Motor neuron (in vitro differentiated cells): ENCODE data around the gene VEPH1. TPM values are rescaled to one million over a fixed set of nuclear protein-coding genes. Genes with fewer than 3 reads are reported as not detected.
"Not testable (repeated sequence)": the region's sequence is repeated elsewhere in the genome, so short reads cannot be mapped to it uniquely, and the experiment has no call there.

Experiments used
- ATAC-seq, 8 experiments: fragments of 200-7000 bp; cut with Tn5 transposase; replicated peaks in 6 of 8; 2 replicates each; pipeline ENCODE4 v1.8.0; 2021; ENCODE audit warnings: mild to moderate bottlenecking in 8 of 8, moderate library complexity in 8 of 8
- H3K27ac ChIP-seq, 2 donors: fragments of 250-450 bp; sonication (Bioruptor Pico); 2 replicates each; pipeline ENCODE4 v1.9.0; 2021; ENCODE audit warnings: antibody characterized with exemption in 2 of 2, mild to moderate bottlenecking in 2 of 2, moderate library complexity in 1 of 2
- H3K4me1 ChIP-seq, 2 donors: fragments of 250-450 bp; sonication (Bioruptor Pico); replicated peaks in 1 of 2; 2 replicates each; pipeline ENCODE4 v1.6.1; 2021; ENCODE audit warnings: antibody characterized with exemption in 2 of 2, mild to moderate bottlenecking in 2 of 2, moderate library complexity in 1 of 2
- H3K4me3 ChIP-seq, 5 donors: fragments of 250-450 bp; sonication (Bioruptor Pico); 2 replicates each; pipeline ENCODE4 v1.9.0; 2021; ENCODE audit warnings: antibody characterized with exemption in 5 of 5, mild to moderate bottlenecking in 5 of 5, moderate library complexity in 4 of 5
- WGBS, 10 experiments: fragments of 450-650 bp; shearing (Covaris generic); methylation state at CpG; one replicate each; pipeline ENCODE4 v1.0.0; 2022; 5-methylcytosine and 5-hydroxymethylcytosine counted together
- in situ Hi-C, 9 experiments: fragments of 400-800 bp; cut with MboI; loops; one replicate each; pipeline ENCODE4 v1.15.0; 2021; ENCODE audit warnings: low sequenced_read_pairs in 9 of 9, low pct_unique_long_range_greater_than_20kb in 2 of 9; ENCODE audit not compliant: unreplicated experiment in 9 of 9
- total RNA-seq, 8 experiments: library from RNA; unstranded; fragments of 300-600 nt; gene quantifications; 2 replicates each; pipeline versions ENCODE4 v1.2.3 to v1.2.4, GENCODE V29; 2022

The VEPH1 gene
- total RNA-seq, 8 experiments from 2014 or later = 0.42 to 7.1 (median 3.7) TPM

GRCh38 chr3:157333551-157333991 is 169.6 kb downstream of the VEPH1 start:
- no peak overlapping the region for H3K27ac ChIP-seq
- ATAC-seq = peak in 2 of 8 experiments; percentile 43 to 64
- 0 to 95% (median 29%) methylated on average over 1 to 2 of the region's 2 CpGs; no CpG with 5 or more reads in 2 of the 10 experiments for WGBS, 10 experiments
- H3K4me1 ChIP-seq = peaks cover 14 to 18% of the 10 kb centered on the region in 2 donors
- in situ Hi-C loops = no loop called here
- H3K4me3 ChIP-seq = no peak overlapping the region

DNA sequence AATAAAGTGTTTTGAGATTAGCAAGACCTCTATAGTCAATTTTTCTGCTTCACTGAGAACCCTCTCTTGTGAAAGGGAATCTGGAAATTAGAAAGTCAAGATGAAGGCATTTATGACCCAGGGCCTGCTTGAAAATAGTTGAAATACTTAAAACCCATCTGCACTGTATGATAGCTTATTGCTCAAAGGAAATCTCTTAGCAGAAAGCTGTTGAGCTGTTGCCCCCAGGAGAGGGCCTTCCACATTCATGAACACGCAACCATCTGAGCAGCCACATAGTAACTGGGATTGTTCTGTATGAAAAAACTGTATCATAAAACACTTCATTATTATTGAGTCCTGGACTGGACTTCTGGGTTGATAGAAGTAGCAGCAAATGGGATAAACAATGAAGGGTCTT is 173.0 kb downstream of the VEPH1 start:
- in situ Hi-C loops = no loop called here
- H3K4me3 ChIP-seq = no peak overlapping the region
- WGBS, 10 experiments = 100% methylated on average over 1 of the region's 1 CpG; no CpG with 5 or more reads in 6 of the 10 experiments
- peaks cover 7 to 9% of the 10 kb centered on the region in 2 donors for H3K4me1 ChIP-seq
- H3K27ac ChIP-seq = no peak overlapping the region
- no peak for ATAC-seq

- WGBS, 10 experiments = 0 to 100% (median 88%) methylated on average over 1 to 2 of the region's 2 CpGs; no CpG with 5 or more reads in 1 of the 10 experiments
These were observed 173.7 kb downstream of the VEPH1 start for GRCh38 chr3:157329551-157329950.

DNA sequence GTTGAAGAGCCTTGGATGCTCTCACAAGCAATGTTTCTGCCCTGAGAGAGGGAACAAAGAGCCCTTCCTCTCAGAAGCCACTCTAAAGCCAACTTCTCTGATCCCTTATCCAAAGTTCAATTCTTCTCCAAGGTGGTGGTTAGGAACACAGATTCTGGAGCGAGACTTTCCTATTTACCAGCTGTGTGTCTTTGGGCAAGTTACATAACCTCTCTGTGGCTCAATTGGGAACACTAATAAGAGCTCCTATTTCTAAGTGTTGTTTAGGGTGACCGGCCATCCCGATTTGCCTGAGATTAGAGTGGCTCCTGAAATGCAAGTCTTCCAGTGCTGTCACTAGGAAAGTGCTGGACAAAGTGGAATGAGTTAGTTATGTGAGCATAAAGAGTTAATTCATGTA is 175.4 kb downstream of the VEPH1 start:
- 88 to 100% (median 92%) methylated on average over 1 to 3 of the region's 3 CpGs; no CpG with 5 or more reads in 3 of the 10 experiments for WGBS, 10 experiments

More at GRCh38 chr3:157329551-157329950, 173.7 kb downstream of the VEPH1 start:
- ATAC-seq = peak in 1 of 8 experiments; percentile 35
- peaks cover 2 to 4% of the 10 kb centered on the region in 2 donors for H3K4me1 ChIP-seq
- H3K4me3 ChIP-seq = no peak overlapping the region
- in situ Hi-C loops = no loop called here
- no peak overlapping the region for H3K27ac ChIP-seq

DNA sequence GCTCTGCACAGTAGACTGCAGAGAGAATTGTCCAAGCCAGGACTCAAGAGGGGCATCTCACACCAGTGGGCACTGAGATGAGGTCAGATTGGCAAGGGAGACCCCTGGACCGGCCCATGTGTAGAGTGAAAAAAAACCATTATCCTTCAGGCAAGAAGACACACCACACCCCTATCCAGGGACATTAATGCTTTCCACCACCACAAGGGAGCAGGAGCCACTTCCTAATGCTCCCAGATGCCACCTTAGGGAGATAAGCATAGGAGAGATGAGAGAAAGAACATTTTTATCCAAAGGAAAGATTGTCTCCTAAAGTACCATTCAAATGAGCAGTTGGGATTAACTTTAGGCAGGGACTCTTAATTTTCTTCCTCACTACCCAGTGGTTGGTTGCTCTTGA is 176.2 kb downstream of the VEPH1 start:
- H3K4me1 ChIP-seq = peaks cover 0 to 4% of the 10 kb centered on the region in 2 donors
- WGBS, 10 experiments = 80 to 100% (median 89%) methylated on average over 1 of the region's 1 CpG; no CpG with 5 or more reads in 7 of the 10 experiments
- in situ Hi-C loops = no loop called here
- ATAC-seq = no peak
- no peak overlapping the region for H3K27ac ChIP-seq
- H3K4me3 ChIP-seq = no peak overlapping the region

More for the DNA sequence above, 175.4 kb downstream of the VEPH1 start:
- in situ Hi-C loops = no loop called here
- Histone ChIP-seq H3K4me1 (peaks cover 0 to 4% of the 10 kb centered on the region in 2 donors), H3K27ac (no peak overlapping the region), H3K4me3 (no peak overlapping the region)
- no peak for ATAC-seq

GRCh38 chr3:157324869-157325268 is 178.3 kb downstream of the VEPH1 start:
- whole genome bisulfite sequencing, 10 experiments = 25 to 100% (median 100%) methylated on average over 1 of the region's 1 CpG; no CpG with 5 or more reads in 4 of the 10 experiments
- ATAC-seq = not testable (repeated sequence)

DNA sequence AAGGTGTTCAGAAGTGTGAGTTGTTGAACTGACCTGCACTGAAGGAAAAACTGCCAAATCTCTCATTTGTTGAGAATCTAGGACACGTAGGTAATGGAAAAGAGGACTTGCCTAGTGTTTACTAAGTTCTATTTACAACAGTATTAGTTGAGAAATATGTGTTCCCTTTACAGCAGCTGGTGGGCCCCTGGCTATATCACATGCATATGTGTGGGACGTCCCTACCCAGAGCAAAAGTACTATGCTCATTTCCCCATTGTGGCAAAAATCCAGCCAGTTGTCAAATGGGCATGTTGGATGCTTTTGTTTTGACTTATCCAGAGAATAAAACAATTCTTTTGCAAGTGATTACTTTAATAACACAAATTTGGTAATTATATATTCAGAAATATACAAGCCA is 179.9 kb downstream of the VEPH1 start:
- no peak overlapping the region for H3K27ac ChIP-seq
- peak in 1 of 8 experiments; percentile 28 for ATAC-seq
- WGBS, 10 experiments = 0 to 100% (median 90%) methylated on average over 1 to 2 of the region's 2 CpGs; no CpG with 5 or more reads in 1 of the 10 experiments
- H3K4me3 ChIP-seq = no peak overlapping the region
- H3K4me1 ChIP-seq = no peaks in the 10 kb centered on the region
- in situ Hi-C loops = no loop called here

More at GRCh38 chr3:157324869-157325268, 178.3 kb downstream of the VEPH1 start:
- in situ Hi-C loops, H3K4me3 ChIP-seq, H3K27ac ChIP-seq, H3K4me1 ChIP-seq: not testable (repeated sequence)

- no peaks in the 10 kb centered on the region for H3K4me1 ChIP-seq
- in situ Hi-C loops = no loop called here
- ATAC-seq = no peak
- no peak overlapping the region for H3K4me3 ChIP-seq
- no peak overlapping the region for H3K27ac ChIP-seq
These were observed 183.5 kb downstream of the VEPH1 start for GRCh38 chr3:157319672-157320071.

DNA sequence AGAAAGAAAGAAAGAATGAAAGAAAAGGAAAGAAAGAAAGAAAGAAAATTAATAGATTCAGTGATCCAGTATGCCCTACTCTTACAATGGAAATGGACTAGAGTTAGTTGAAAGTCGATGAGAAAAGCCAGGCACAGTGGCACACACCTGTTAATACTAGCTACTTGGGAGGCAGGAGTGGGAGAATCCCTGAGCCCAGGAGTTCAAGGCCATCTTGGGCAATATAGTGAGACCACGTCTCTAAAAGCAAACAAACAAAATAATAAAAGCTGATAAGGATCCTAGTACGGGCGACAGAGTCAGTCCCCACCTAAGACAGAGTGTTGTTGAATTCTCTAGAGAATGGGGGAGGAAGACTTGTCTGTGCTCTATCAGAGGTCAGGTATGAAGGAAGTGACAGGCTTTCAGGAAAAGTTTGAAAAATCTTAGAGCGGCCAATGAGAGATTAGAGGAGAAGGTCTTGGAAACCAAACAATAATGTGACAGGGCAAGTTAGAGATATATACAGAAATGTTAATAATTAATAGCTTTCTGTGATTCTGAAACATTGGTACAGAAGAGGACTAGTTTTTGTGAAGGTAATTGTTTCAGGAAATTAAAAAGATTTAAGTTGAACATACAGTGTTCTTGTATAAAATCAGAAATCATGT is 184.5 kb downstream of the VEPH1 start:
- WGBS, 10 experiments = 77 to 97% (median 88%) methylated on average over 3 to 5 of the region's 5 CpGs
- in situ Hi-C loops = no loop called here
- Histone ChIP-seq H3K27ac (no peak overlapping the region), H3K4me3 (no peak overlapping the region), H3K4me1 (no peaks in the 10 kb centered on the region)
- ATAC-seq = no peak

- 50 to 100% (median 100%) methylated on average over 1 of the region's 1 CpG; no CpG with 5 or more reads in 5 of the 10 experiments for WGBS, 10 experiments
- Histone ChIP-seq H3K4me3 (no peak overlapping the region), H3K4me1 (no peaks in the 10 kb centered on the region), H3K27ac (no peak overlapping the region)
- no peak for ATAC-seq
- in situ Hi-C loops = no loop called here
These were observed 185.3 kb downstream of the VEPH1 start for GRCh38 chr3:157317895-157318294.

DNA sequence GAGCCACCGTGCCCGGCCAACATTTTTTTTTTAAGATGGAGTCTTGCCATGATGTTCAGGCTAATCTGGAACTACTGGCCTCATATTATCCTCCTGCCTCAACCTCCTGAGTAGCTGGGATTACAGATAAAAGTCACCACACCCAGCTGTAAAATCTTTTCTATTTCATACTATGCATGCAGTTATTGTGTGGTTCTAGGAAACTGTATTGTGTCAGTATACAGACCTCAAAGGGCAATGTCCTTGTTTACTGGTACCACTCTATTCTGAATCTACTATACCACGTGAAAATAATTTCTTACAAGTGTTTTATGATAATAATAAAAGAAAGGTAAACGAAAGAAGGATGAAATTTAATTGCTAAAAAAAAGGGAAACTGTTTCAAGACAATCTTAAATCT is 190.0 kb downstream of the VEPH1 start:
- H3K4me3 ChIP-seq = no peak overlapping the region
- no peak overlapping the region for H3K27ac ChIP-seq
- WGBS, 10 experiments = 20 to 100% (median 100%) methylated on average over 1 to 4 of the region's 4 CpGs
- no peaks in the 10 kb centered on the region for H3K4me1 ChIP-seq
- in situ Hi-C loops = no loop called here
- no peak for ATAC-seq

GRCh38 chr3:157312376-157312745 is 190.9 kb downstream of the VEPH1 start:
- in situ Hi-C loops = no loop called here
- Histone ChIP-seq H3K27ac (no peak overlapping the region), H3K4me3 (no peak overlapping the region), H3K4me1 (no peaks in the 10 kb centered on the region)
- ATAC-seq = no peak

- Histone ChIP-seq H3K4me1 (no peaks in the 10 kb centered on the region), H3K4me3 (no peak overlapping the region), H3K27ac (no peak overlapping the region)
- ATAC-seq = peak in 3 of 8 experiments; percentile 41 to 93 (median 87)
- in situ Hi-C loops = no loop called here
- WGBS, 10 experiments = 0 to 100% (median 69%) methylated on average over 1 to 2 of the region's 2 CpGs
These were observed 191.4 kb downstream of the VEPH1 start for GRCh38 chr3:157311633-157312375.
